GM19455 (cell line): ENCODE data around the gene MMP7.

Experiments
- ATAC-seq: cut with Tn5 transposase; IDR thresholded peaks from one replicate; pipeline ENCODE4 v1.9.1; 2021; ENCODE audit not compliant: unreplicated experiment

The MMP7 gene

GRCh38 chr11:102495161-102496042 lies 35.1 kb downstream of the MMP7 start:
- ATAC-seq, result peak; percentile 88

GRCh38 chr11:102494216-102494615 lies 36.3 kb downstream of the MMP7 start:
- no peak for ATAC-seq

- ATAC-seq, result no peak
These were observed 37.0 kb downstream of the MMP7 start for GRCh38 chr11:102493524-102493923.

DNA sequence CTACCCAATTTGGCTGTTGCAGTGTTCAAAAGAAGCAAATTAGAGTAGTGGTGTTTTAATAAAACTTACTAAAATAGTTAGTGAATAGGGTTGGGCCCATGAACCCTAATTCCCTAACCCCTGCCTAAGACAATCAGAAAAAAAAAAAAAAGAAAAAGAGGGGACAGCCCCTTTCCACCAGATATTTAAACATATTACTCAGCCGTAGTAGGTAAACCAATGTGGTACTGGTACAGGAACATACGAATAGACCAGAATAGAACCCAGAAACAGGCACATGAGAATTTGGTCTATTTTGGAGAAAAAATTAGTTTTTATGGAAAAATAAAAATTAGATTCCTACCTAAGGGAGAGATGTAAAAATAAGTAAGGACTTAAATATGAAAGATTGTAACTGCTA lies 38.6 kb downstream of the MMP7 start:
- no peak for ATAC-seq

- ATAC-seq, result no peak
These were observed 41.1 kb downstream of the MMP7 start for GRCh38 chr11:102489186-102490145.

GRCh38 chr11:102488208-102488607 lies 42.3 kb downstream of the MMP7 start:
- ATAC-seq, result peak; percentile 84

GRCh38 chr11:102487214-102487613 lies 43.3 kb downstream of the MMP7 start:
- no peak for ATAC-seq

GRCh38 chr11:102486584-102486983 lies 44.0 kb downstream of the MMP7 start:
- ATAC-seq, result no peak

DNA sequence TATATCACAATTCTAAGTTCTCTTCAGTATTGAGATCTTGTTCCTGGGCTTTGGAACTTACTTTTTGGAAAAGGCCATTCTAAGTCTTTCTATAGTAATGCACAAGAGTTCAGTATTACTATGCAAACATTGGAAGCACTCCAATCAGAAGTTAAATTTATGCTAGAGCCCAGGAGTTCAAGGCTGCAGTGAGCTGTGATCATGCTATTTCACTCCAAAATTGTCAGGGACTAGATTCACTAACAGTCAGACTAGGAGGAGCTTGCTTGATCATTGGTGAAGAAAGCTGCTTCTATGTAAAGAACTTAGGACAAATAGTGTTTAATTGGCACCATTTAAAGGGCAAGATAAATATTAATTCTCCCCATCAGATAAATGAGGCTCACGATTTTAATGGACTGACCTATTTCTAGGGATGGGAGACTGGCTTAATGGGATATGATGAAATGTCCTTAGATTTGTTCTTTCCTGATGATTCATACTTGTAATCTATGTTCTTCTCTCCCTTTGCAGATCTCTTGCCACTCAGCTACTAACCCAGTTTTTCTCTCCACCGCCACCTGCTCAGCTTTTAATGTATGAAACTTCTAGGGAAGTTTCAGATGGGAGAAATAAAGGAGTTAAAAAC lies 45.3 kb downstream of the MMP7 start:
- ATAC-seq, result no peak

DNA sequence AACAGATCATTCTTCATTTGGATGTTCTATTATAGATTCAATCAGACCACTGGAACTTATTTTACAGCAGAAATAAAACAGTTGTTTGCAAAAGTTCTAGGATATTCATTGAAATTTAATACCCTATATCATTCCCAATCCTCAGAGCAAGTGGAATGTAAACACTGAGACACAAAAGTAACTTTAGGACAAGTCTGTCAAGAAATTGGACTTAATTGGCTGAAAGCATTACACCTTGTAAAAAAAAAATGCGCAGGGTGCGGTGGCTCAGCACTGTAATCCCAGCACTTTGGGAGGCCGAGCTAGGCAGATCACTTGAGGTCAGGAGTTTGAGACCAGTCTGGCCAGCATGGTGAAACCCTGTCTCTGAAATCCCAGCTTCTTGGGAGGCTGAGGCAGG lies 48.1 kb downstream of the MMP7 start:
- ATAC-seq, result no peak

- ATAC-seq, result no peak
These were observed 50.8 kb downstream of the MMP7 start for GRCh38 chr11:102479733-102480132.

GRCh38 chr11:102478673-102479299 lies 51.8 kb downstream of the MMP7 start:
- ATAC-seq, result no peak

- ATAC-seq, result peak; percentile 33
These were observed 53.7 kb downstream of the MMP7 start for GRCh38 chr11:102476812-102477211.

GRCh38 chr11:102476069-102476468 lies 54.5 kb downstream of the MMP7 start:
- no peak for ATAC-seq

DNA sequence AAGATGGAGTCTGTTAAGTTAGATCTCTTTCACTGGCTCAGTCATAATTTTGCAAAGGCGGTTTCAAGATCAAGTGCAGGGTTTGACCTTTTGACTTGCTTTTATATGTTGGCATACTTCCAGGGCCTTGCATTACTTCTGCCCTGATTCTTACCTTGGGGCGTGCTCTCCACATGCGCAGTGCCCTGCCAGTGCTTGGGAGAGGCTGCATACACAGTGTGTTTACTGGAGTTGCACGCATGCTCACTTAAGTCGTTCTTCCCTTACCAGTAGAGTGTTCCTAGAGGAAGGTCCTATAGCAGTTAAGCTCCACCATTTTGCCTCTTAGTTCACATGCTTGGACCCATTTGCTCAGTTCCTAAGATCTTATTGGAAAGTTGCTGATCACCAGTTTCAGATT lies 57.0 kb downstream of the MMP7 start:
- ATAC-seq, result no peak

- no peak for ATAC-seq
These were observed 58.4 kb downstream of the MMP7 start for GRCh38 chr11:102472127-102472526.

GRCh38 chr11:102471474-102471873 lies 59.1 kb downstream of the MMP7 start:
- ATAC-seq, result no peak
